NCI-H2227 (cell line): ENCODE results near the gene TOPAZ1.
"Not testable (repeated sequence)": the region's sequence is repeated elsewhere in the genome, so short reads cannot be mapped to it uniquely, and the experiment has no call there.

Experiments
- DNase-seq: peaks from one replicate; lab custom pipeline; 2025; ENCODE audit not compliant: unreplicated experiment; lab: John Stamatoyannopoulos, UW

The TOPAZ1 gene

DNA sequence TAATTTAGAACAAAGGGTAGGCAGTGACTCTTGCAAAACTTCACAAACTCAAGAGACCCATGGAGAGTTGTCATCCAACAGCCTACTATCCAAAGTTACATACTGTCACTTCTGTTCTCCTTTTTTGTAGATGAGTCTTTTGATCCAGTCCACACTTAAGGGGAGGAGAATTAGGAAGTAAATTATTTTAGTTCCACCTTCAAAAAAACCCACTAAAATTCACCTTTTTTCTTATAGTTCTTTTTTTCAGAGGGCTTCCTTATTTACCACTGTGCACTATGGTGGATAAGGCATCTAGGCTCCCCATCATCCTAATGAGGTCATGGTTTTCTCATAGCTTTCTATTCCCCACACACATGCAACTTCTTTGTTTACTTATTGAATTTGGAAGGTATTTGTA is 88.3 kb downstream of the TOPAZ1 start:
- no peak for DNase-seq

DNA sequence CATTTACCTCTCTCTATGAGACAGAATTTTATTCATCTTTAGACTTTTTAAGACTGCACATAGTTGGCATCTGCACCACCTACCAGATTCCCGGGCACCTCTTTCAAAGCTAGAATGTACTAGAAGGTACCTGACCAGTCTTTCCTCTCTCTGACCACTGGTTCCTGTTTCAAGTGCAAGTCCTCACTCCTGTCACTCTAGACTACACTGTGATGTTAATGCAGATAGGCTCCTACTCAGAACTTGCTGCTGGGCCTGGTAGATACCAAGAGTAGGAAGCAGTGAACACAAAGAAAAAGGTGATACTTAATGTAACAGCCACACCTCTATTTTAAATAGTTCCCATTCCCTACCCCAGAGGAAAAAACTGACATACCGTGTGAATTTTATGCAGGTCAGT is 88.8 kb downstream of the TOPAZ1 start:
- DNase-seq, result no peak

- no peak for DNase-seq
Observed at GRCh38 chr3:44334326-44334725, 92.6 kb downstream of the TOPAZ1 start.

DNA sequence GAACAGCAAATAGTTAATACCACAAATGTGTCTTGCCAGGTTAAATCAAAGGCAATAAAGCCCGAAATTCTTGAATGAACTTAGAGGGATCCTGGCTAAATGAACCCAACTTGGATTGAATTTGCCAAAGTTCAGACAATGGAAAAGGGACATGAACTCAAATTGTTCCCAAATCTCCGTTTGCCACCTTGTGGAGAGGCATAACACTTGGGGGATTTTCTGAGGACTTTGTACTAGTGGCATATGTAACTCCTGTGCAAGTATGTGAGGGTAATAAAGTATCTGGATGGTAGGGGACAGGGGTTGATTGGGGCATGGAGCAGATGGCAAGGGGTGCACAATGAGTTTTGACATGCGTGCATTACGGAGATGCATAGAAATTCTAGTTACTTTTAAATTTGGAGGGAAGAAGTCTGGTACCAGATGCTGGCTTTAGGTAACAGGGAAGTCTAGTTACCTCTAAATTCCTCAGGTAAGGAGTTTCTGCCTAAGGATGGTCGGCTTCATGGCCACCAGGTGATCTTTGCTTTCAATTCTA is 95.6 kb downstream of the TOPAZ1 start:
- DNase-seq, result no peak

- DNase-seq, result peak; percentile 95
Observed at GRCh38 chr3:44338010-44338827, 96.5 kb downstream of the TOPAZ1 start, which contains the start of gene TCAIM. Gene TCAIM, plus strand, starts transcription at chr3:44338766. Its CDS starts 16,017 bp downstream, at chr3:44354783.

GRCh38 chr3:44338828-44339127 is 97.1 kb downstream of the TOPAZ1 start:
- no peak for DNase-seq

GRCh38 chr3:44339181-44340057 is 97.7 kb downstream of the TOPAZ1 start:
- no peak for DNase-seq

DNA sequence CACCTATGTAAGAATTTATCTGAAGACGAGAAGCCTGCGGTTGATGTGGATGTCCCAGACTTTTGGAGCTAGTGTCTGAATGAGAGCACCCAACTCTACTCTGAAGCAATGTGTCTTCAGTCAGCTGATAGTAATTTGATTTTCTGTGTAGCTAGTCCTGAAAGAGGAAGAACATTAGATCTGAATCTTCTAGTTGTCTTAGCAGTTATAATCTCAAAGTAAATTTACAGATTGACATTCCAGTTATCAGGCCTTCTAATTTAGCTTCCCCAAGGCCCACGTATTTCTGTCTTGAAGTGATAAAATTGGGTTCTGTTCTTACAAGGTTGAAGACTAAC is 98.3 kb downstream of the TOPAZ1 start:
- DNase-seq, result no peak

GRCh38 chr3:44342176-44342790 is 100.6 kb downstream of the TOPAZ1 start:
- DNase-seq, result no peak

DNA sequence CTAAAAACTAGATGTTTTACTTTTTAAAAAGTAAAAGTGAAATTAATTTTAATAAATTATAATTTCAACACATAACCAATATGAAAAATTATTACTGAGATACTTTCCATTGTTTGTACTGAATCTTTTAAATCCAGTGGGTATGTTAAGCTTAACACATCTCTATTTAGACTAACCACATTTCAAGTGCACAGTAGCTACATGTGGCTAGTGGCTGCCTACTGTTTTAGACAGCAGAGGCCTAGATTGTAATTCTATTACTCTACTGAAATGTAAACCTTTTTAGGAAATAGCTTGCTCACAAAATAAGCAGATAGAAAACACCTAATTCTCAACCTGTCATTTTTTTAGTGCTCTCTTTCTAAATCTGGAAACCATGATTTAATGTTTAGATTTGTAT is 101.7 kb downstream of the TOPAZ1 start:
- DNase-seq, result no peak

GRCh38 chr3:44346590-44346989 is 104.9 kb downstream of the TOPAZ1 start:
- not testable (repeated sequence) for DNase-seq

- DNase-seq, result no peak
Observed at GRCh38 chr3:44348993-44349392, 107.3 kb downstream of the TOPAZ1 start.

DNA sequence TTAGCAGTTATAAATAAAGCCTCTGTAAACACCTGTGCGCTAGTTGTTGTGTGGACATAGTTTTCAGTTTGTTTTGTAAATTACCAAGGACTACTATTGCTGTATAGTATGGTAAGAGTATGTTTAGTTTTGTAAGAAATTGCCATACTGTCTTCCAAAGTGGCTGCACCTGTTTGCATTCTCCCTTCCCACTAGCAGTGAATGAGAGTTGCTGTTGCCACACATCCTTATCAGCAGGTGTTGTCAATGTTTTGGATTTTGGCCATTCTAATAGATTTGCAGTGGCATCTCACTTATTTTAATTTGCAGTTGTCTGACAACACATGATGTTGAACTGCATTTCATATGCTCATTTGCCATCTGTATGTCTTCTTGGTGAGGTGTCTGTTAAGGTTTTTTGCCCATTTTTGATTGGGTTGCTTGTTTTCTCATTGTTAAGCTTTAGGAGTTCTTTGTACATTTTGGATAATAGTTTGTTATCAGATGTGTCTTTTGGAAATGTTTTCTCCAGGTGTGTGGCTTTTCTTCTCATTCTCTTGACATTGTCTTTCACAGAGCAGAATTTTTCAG is 111.8 kb downstream of the TOPAZ1 start:
- no peak for DNase-seq

GRCh38 chr3:44355362-44356033 is 113.8 kb downstream of the TOPAZ1 start:
- no peak for DNase-seq

DNA sequence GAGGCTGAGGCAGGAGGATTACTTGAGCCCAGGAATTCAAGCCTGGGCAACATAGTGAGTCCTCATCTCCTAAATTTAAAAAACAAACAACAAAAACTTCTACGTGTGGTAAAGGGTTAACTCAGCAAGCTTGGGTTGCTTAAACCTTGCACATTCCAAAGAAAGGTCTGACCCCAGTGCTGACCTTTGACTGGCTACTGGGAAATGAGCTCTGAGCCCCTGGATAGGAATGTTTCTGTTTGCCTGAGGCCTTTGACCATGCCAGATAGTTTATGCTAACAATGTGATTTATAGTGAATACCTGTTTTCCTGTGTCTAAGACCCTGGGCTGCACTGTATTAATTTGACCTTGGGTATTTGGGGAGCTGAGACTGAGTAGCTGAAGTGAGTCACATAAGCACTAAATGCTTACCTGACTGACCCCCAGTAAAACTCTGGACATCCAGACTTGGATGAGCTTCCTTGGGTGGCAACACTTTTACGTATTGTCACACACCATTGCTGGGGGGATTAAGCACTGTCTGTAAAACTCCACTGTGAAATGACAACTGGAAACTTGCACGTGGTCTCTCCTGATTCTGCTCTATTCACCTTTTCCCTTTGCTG is 117.6 kb downstream of the TOPAZ1 start:
- DNase-seq, result no peak

DNA sequence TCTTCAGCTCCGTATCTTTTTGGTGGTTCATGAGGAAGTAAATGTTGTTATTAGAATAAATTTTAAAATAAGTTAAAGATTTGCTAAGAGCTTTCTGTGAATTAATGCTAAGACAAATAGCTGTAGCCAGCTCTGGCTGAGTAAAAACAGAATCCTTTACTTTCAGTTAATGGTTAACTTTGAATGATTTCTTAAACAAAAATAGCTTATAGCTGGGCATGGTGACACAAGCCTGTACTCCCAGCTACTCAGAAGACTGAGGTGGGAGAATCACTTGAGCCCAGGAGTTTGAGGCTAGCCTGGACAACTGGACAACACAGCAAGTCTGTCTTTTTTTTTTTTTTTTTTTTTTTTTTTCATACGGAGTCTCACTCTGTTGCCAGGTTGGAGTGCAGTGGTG is 121.9 kb downstream of the TOPAZ1 start:
- no peak for DNase-seq

GRCh38 chr3:44365952-44366351 is 124.3 kb downstream of the TOPAZ1 start:
- no peak for DNase-seq

DNA sequence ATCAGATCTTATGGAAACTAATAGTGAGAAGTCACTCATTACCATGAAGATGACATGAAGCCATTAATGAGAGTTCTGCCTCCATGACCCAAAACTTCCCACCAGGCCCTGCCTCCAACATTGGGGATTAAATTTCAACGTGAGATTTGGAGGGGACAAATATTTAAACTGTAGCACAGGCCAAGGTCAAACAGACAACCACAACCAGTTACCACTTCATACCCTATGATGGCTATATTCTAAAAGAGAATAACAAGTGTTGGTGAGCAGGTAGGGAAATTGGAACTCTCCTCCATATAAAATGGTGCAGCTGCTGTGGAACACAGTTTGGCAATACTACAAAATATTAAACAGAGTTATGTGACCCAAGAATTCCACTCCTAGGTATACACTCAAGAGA is 133.8 kb downstream of the TOPAZ1 start:
- no peak for DNase-seq
